Neutrophil (primary cell): Measurements from ENCODE around the gene MEDAG.

Experiments used
- H3K27ac ChIP-seq: fragments of 200-600 bp; sonication (generic); 2 replicates; pipeline ENCODE4 v1.5.1; 2016; ENCODE audit warnings: mild to moderate bottlenecking, moderate library complexity
- H3K27me3 ChIP-seq: fragments of 200-600 bp; sonication (generic); 2 replicates; pipeline ENCODE4 v1.6.0; 2016; ENCODE audit warnings: mild to moderate bottlenecking
- H3K36me3 ChIP-seq: fragments of 200-600 bp; sonication (generic); 2 replicates; pipeline ENCODE4 v1.5.1; 2017
- H3K4me1 ChIP-seq, 2 experiments: fragments of 200-600 bp in 1 of 2; sonication (generic) in 1 of 2; 1 replicate in 1 of 2; 2 replicates in 1 of 2; pipeline versions ENCODE4 v1.5.1 to v1.6.1; 2013 to 2016; ENCODE audit warnings: low read depth in 1 of 2, low read length in 1 of 2, mild to moderate bottlenecking in 1 of 2, moderate library complexity in 1 of 2; ENCODE audit not compliant: control insufficient read depth in 1 of 2, insufficient read depth in 1 of 2
- H3K4me3 ChIP-seq, 2 experiments: fragments of 200-600 bp in 1 of 2; sonication (generic) in 1 of 2; 1 replicate in 1 of 2; 2 replicates in 1 of 2; pipeline ENCODE4 v1.5.1; 2013 to 2016; ENCODE audit warnings: low read depth in 1 of 2, low read length in 1 of 2, mild to moderate bottlenecking in 1 of 2, moderate library complexity in 1 of 2
- H3K9me3 ChIP-seq: fragments of 200-600 bp; sonication (generic); 2 replicates; pipeline ENCODE4 v1.5.1; 2016
- CTCF ChIP-seq: fragments of 200-600 bp; sonication (generic); IDR thresholded peaks from 2 replicates; pipeline ENCODE4 v1.5.1; 2016; ENCODE audit warnings: antibody characterized with exemption

The MEDAG gene

GRCh38 chr13:30934803-30935202 is 28.7 kb downstream of the MEDAG start:
- Histone ChIP-seq H3K4me1 (no peaks in the 10 kb centered on the region), H3K27me3 (peaks cover 38% of the 10 kb centered on the region), H3K27ac (no peak overlapping the region), H3K36me3 (no peaks in the 10 kb centered on the region), H3K4me3 (no peak overlapping the region), H3K9me3 (no peaks in the 10 kb centered on the region)
- TF ChIP-seq CTCF: no peak

- no peak for TF ChIP-seq CTCF
- Histone ChIP-seq H3K4me1 (no peaks in the 10 kb centered on the region), H3K27me3 (peaks cover 23% of the 10 kb centered on the region), H3K4me3 (no peak overlapping the region), H3K36me3 (no peaks in the 10 kb centered on the region), H3K27ac (no peak overlapping the region), H3K9me3 (no peaks in the 10 kb centered on the region)
These were observed 30.9 kb downstream of the MEDAG start for GRCh38 chr13:30936971-30937370.

- TF ChIP-seq CTCF: no peak
- no peaks in the 10 kb centered on the region for H3K36me3 ChIP-seq
These were observed 37.8 kb downstream of the MEDAG start for GRCh38 chr13:30943881-30944280.

GRCh38 chr13:30957258-30957943 is 51.3 kb downstream of the MEDAG start:
- TF ChIP-seq CTCF: no peak
- no peak overlapping the region for H3K4me3 ChIP-seq
- no peaks in the 10 kb centered on the region for H3K4me1 ChIP-seq
- no peaks in the 10 kb centered on the region for H3K36me3 ChIP-seq
- H3K27me3 ChIP-seq: peaks cover 31% of the 10 kb centered on the region
- no peak overlapping the region for H3K27ac ChIP-seq
- no peaks in the 10 kb centered on the region for H3K9me3 ChIP-seq

More at GRCh38 chr13:30943881-30944280, 37.8 kb downstream of the MEDAG start:
- Histone ChIP-seq H3K4me1 (no peaks in the 10 kb centered on the region), H3K27ac (no peak overlapping the region), H3K4me3 (no peak overlapping the region), H3K27me3 (no peaks in the 10 kb centered on the region), H3K9me3 (no peaks in the 10 kb centered on the region)

GRCh38 chr13:30959678-30960077 is 53.6 kb downstream of the MEDAG start:
- Histone ChIP-seq H3K27ac (no peak overlapping the region), H3K4me3 (no peak overlapping the region), H3K27me3 (peaks cover 26% of the 10 kb centered on the region), H3K4me1 (no peaks in the 10 kb centered on the region), H3K9me3 (no peaks in the 10 kb centered on the region), H3K36me3 (no peaks in the 10 kb centered on the region)
- no peak for TF ChIP-seq CTCF
